HG03135 (cell line): ENCODE data around the gene COL13A1.

Source experiments
- ATAC-seq: cut with Tn5 transposase; IDR thresholded peaks from one replicate; pipeline ENCODE4 v1.9.1; 2021; ENCODE audit warnings: mild to moderate bottlenecking, moderate library complexity; ENCODE audit not compliant: unreplicated experiment

Gene COL13A1

DNA sequence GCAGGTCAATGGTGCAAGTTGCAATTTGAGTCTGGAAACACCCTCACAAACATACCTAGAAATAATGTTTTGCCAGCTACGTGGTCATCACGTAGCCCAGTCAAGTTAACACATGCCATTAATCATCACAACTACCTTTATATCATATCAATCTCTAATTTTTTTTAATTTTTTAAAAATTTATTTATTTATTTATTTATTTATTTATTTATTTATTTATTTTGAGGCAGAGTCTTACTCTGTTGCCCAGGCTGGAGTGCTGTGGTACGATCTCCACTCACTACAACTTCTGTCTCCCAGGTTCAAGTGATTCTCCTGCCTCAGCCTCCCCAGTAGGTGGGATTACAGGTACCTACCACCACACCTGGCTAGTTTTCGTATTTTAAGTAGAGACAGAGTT, 198.6 kb downstream of the COL13A1 start:
- no peak for ATAC-seq

DNA sequence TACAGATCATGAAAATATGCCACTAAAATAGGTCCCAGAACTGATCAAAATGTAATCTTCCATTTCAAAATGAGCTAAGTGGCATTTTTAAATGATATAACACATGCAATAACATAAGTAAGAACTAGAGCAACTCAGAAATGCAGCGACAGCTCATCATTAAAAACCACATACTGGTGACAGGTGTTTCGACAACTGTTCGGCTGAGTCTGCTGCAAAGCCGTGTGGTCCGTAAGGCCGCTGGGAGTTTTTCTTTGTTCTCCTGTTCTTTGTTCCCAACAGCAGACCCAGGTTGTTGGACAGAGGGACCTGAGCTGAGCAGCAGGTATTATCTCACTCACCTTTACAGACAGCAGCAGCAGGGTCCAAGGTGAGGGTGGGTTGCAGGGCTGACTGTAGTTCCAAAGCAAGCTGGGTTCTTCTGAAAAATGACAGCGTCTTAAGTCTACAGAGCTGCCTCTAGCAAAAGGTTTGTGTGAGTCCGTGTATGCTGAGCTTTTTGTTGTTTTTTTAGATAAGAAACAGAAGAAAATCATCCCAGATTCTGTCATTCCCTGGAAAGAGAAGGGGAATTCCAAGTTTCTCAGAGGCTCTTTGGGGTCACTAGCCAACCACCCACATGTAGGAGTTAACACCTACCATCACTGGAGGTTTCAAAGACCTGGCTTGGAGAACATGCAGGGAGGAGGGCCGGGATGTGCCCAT, 205.6 kb downstream of the COL13A1 start:
- no peak for ATAC-seq
